ENCODE results near the gene INMT.

- TF ChIP-seq CTCF (IDR thresholded peaks at IDR 0.05; ENCODE audit: insufficient read depth, low read depth, low read length) (no peak), EZH2 (IDR thresholded peaks at IDR 0.05; ENCODE audit: insufficient read depth, low read length) (no peak)
These were observed 13.5 kb downstream of the INMT start for GRCh38 chr7:30765408-30765807.

Data from astrocyte (in vitro differentiated cells and primary cell).